SH-SY5Y (cell line): Measurements from ENCODE around the gene DNAH5.

Source experiments
- GATA2 ChIP-seq: IDR thresholded peaks from 2 replicates; pipeline ENCODE4 v1.6.1; 2011; ENCODE audit warnings: mild to moderate bottlenecking, low read depth, low read length
- GATA3 ChIP-seq: IDR thresholded peaks from 2 replicates; pipeline ENCODE4 v1.6.1; 2011; ENCODE audit warnings: low read depth, mild to moderate bottlenecking, low read length, moderate library complexity

- no peak for TF ChIP-seq GATA3
- TF ChIP-seq GATA2, result no peak
Observed at GRCh38 chr5:13676531-13676930, 268.0 kb downstream of the DNAH5 start.
